HPDE6-E6E7 (cell line): ENCODE measurements around the gene CCL25.
"Not testable (repeated sequence)": the region's sequence is repeated elsewhere in the genome, so short reads cannot be mapped to it uniquely, and the experiment has no call there.

Source experiments
- DNase-seq: peaks from one replicate; pipeline ENCODE4 v3.0.0; 2011; ENCODE audit warnings: missing footprints; ENCODE audit errors: extremely low spot score

The CCL25 gene

GRCh38 chr19:8085598-8086408 lies 33.2 kb downstream of the CCL25 start:
- no peak for DNase-seq

GRCh38 chr19:8086849-8087248 lies 34.3 kb downstream of the CCL25 start:
- no peak for DNase-seq

DNA sequence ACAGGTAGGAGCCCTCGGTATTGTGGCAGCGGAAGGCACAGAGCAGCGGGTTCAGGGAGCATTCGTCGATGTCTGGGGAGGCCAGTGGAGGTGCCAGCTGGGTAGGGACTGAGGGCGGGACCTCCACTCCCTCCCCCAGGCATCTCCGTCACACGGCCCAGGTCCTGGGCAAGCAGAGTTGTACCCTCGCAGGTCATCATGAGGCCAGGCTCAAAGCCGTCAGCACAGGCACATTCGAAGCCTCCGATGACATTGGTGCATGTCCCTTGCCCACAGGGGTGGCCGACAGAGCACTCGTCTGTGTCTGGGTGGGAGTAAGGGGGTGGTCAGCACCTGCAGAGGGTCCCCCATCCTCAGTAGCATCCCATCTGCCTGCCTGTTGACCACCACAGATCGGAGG lies 35.3 kb downstream of the CCL25 start:
- DNase-seq: no peak

DNA sequence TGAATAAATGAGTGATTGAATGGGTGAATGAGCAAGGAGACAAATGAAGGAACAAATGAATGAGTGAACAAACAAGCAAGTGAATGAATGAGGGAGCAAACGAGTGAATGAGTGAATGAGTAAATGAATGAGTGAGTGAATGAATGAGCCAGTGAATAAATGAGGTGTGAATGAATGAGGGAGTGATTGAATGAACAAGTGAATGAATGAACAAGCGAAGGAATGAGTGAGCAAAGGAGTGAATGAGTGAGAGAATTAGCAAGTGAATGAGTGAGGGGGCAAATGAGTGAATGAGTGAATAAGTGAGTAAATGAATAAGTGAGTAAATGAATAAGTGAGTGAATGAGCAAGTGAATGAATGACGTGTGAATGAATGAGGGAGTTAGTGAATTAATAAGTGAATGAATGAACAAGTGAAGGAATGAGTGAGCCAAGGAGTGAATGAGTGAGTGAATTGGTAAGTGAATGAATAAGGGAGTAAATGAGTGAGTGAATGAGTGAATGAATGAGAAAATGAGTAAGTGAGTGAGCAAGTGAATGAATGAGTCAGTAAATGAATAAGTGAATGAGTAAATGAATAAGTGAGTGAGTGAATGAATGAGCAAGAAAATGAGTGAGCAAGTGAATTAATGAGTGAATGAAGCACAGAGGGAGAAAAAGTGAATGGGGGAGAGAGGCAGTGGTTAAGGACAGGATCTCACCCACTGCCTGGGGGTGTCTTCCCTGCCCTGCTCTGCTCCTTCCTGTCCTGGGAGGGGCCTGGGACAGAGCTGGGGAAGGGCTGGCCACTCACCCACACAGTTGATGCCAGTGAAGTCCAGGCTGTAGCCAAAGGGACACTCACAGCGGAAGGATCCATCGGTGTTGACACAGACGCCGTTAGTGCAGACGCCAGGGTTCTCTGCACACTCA lies 36.4 kb downstream of the CCL25 start:
- no peak for DNase-seq

GRCh38 chr19:8089664-8090601 lies 37.4 kb downstream of the CCL25 start:
- DNase-seq: no peak

DNA sequence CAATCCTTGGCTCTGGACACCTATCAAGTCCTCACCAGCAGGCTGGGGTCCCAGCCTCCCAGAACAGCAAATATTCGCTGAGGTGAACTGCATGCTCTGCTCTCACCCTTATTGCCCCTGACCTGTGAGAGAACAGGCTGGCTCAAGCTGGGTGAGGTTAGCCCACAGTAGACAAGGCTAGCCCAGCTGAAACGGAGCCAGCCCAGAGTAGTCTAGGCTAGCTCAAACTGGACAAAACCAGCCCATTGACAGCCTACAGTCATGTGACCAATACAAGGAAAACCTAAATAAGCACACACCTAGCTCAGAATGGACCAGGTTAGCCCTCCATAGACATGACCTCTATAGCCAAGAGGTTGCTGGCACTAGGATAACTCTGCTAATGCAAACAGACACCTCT lies 38.4 kb downstream of the CCL25 start:
- no peak for DNase-seq

- DNase-seq: no peak
Observed at GRCh38 chr19:8093740-8094139, 41.2 kb downstream of the CCL25 start.

DNA sequence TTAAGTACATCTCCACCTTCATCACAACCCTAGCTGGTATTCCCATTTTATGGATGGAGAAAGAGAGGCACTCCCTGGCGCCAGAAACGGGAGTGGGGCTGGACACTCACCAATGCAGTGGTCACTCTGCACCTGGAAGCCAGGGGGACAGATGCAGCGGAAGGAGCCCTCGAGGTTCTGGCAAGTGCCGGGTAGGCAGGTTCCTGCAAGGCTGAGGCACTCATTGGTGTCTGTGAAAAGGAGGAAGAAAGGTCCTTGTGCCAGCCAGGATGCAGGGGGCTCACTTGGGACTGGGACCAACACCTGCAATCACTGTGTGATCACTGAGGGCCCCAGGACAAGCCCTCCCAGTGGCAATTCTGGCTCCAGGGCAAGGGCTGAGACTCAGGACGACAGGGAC lies 41.8 kb downstream of the CCL25 start:
- DNase-seq: no peak

- DNase-seq: no peak
Observed at GRCh38 chr19:8095354-8095886, 42.9 kb downstream of the CCL25 start.

GRCh38 chr19:8096071-8096470 lies 43.5 kb downstream of the CCL25 start:
- no peak for DNase-seq

GRCh38 chr19:8097198-8097597 lies 44.6 kb downstream of the CCL25 start:
- no peak for DNase-seq

GRCh38 chr19:8097681-8098567 lies 45.4 kb downstream of the CCL25 start:
- DNase-seq: no peak

- no peak for DNase-seq
Observed at GRCh38 chr19:8101311-8101710, 48.8 kb downstream of the CCL25 start.

- not testable (repeated sequence) for DNase-seq
Observed at GRCh38 chr19:8101910-8102309, 49.4 kb downstream of the CCL25 start.

- no peak for DNase-seq
Observed at GRCh38 chr19:8105471-8105870, 52.9 kb downstream of the CCL25 start.

DNA sequence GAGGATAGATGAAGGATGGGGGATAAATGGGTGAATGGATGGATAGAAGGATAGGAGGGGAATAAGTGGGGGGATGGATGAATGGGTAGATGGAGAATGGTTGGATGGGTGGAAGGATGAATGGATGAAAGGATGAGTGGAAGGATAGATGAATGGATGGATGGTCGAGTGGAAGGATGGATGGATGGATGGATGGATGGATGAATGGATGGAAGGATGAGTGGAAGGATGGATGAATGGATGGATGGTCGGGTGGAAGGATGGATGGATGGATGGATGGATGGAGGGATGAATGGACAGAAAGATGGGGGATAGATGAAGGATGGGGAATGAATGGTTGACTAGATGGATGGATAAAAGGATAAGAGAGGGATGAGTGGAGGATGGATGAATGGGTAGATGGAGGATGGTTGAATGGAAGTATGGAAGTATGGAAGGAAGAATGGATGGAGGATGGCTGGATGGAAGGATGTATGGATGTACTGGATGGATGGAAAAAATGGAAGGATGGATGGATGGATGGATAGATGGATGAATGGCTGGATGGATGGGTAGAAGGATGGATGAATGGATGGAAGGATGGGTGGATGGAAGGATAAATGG lies 54.8 kb downstream of the CCL25 start:
- no peak for DNase-seq

GRCh38 chr19:8108560-8109445 lies 56.2 kb downstream of the CCL25 start:
- DNase-seq: no peak

DNA sequence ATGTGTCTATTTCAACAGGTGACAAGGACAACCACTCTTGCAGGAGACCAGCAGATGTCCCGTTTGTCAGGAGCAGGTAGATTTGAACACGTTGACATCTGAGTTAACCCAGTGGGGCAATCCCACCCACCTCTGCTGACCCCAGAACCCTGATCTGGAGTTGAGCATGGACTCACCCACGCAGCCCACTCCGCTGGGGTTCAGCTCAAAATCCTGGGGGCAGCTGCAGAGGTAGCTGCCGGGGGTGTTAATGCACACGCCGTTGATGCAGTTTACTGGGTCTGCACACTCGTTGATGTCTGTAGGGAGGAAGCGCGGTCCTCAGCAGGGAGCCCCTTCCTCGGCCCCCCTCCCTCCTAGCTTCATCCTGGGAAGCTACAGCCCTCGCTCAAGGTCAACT lies 56.9 kb downstream of the CCL25 start:
- no peak for DNase-seq
